Kidney capillary endothelial cell (primary cell): ENCODE measurements around the gene B3GALT6.

Experiments used
- DNase-seq: peaks from one replicate; pipeline ENCODE4 v3.0.0-alpha.2; 2018; ENCODE audit warnings: low spot score

Gene B3GALT6

DNA sequence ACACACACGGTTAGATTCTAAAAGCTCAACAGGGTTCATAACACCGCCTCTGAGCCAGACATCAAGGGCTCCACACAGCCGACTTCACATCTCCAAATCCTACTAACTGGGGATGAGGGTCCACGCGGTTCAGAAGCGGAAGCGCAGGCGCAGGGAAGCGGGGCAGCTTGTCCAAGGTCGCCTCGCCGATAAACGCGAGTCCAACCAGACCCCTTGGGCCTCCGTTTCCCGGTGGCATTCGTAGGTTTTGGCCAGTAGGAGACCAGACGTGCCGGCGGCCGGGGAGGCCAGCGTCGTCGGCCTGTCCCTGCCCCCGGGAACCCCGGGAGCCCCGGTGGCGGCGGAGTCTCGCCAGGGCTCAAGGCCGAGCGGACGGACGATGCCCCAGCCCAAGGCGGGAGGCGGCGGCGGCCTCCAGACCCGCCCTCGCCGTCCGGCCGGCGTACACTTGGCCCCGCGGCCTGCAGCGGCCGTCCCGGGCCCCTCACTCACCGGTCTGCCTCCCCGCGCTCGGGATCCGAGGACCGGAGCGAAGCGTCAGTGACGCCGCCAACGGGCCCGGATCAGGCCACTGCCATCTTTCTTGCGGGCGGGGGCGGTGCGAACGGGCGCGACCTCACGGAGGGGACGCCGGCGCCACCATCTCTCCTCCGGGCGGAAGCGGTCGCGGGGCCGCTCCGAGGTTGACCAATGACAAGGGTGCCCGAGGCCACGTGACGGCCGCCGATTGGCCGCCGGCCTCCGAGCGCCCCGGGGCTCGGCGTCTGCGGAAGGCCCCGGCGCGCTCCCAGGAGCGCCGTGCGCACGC lies 433 bp upstream of the B3GALT6 start, which contains the start of gene SDF4:
Gene SDF4, minus strand, starts transcription at position 602 of the 808 bp plus-strand sequence. CDS start 3,229 bp downstream, outside the sequence.
- DNase-seq, result peak; percentile 95

DNA sequence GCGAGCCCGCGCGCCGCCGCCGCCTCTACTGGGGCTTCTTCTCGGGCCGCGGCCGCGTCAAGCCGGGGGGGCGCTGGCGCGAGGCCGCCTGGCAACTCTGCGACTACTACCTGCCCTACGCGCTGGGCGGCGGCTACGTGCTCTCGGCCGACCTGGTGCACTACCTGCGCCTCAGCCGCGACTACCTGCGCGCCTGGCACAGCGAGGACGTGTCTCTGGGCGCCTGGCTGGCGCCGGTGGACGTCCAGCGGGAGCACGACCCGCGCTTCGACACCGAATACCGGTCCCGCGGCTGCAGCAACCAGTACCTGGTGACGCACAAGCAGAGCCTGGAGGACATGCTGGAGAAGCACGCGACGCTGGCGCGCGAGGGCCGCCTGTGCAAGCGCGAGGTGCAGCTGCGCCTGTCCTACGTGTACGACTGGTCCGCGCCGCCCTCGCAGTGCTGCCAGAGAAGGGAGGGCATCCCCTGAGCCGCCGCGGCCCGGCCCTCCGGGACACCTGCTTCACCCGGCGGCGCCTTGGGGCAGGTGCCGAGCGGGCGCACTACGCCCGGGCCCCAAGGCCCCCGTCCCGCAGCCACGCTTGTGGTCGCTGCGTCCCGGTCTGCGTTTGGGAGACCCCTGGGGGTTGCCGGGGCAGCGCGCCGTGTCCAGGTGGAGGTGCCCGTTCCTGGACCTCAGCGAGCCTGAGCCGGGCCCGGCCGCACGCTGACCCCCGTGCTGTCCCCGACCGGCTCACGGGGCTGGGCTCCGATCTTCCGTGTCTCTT lies 944 bp downstream of the B3GALT6 start:
- no peak for DNase-seq

DNA sequence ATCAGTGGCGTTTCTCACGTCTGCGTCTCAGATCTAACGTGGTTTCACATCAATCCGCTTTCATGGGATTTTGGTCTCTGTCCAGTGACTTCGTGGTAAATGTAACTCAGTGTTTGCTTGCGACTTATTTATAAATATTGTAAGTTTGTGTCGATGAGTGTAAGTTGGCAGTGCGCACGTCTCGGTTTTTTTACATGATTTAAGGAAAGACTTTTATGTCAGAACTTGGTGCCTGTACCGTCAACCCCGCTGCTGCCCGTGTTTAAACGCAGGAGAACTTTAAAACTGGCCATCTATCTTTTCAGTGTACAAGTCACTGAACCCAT lies 1.5 kb downstream of the B3GALT6 start:
- no peak for DNase-seq

DNA sequence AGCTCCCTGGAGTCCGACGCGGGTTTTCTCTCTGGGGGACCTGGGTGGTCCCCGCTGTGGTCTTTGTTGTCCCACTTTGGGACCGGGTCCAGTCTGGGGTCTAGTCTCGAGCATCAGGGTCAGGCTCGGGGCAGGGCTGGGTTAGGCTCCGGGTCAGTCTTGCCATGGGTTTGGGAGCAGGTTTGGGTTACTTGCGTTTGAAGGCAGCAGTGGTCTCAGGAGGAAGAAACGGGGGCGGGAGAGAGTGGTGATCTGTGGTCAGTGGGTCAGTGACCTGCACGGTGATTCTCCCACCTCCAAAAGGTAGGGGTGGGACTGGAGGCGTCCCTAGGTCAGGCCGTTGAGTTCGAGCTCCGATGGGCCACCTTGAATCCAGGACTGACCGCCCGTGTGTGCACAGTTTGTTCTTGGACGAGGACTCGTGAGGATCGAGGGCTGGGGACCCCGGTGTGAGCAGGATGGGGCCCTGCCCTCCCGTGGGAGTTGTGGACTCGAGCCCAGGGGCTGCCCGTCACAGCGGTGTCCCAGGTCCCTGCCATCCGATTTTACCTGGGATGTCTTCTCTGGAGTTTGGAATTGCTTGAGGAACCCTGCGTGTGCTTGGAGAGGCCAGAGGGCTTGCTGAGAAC lies 2.3 kb downstream of the B3GALT6 start:
- no peak for DNase-seq

DNA sequence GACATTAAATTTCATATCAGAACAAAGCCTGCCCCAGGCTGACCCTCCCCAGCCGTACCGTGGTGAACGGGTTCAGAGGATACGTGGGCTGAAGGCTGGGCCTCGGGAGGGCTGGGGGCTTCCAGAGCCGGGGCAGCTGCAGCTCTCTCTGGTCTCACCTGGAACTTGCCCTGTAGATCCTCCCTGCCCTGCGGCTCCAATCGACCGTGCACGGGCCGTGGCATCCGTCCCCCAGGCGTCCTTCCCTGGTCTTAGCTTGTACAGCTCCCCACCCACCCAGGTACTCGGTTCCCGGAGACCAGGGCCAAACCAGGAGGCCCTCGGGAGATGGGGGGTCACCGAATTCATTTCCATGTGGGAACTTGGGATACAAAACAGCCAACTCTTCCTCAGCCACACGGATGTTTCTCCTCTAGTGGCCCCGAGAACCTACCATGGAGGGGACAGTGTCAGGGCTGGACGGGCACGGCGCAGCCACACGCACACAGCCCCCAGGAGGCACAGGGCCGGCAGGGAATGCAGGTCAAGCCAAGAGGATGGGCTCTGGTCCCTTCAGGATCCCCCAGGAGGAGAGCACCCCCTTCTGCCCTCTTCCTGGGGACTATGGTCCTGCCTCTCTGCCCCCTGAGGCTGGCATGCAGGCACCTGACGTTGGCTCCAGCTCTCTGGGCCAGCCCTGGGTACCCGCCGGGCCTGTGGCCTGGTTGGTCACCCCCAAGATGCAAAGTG lies 3.1 kb downstream of the B3GALT6 start:
- no peak for DNase-seq

DNA sequence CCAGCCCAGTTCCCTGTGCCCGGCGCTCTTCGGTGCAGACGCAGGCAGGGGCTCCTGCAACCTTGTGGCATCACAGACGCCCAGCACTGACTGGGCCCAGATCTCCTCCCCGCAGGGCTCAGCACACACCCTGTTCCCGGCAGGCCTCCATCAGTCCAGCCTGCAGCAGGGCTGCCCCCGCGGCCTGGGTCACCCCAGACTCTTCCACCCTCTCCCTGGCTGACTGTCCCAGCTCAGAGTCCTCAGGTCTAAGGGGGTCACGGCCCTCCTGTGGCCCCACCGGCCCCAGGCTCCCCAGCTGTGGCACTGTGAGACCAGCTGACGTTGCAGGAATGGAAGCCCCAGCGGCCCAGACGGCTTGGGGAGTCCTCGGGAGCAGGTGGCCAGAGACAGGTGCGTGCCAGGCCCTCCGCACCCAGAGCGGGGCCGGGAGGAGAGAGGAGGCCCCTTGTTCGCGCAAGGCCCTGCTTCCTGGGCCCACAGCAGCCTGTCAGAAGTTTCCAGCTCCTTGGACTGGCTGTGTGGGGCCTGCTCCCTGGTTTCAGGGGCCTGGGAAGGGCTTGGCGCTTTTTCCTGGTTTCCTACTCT lies 4.2 kb downstream of the B3GALT6 start:
- DNase-seq, result no peak

DNA sequence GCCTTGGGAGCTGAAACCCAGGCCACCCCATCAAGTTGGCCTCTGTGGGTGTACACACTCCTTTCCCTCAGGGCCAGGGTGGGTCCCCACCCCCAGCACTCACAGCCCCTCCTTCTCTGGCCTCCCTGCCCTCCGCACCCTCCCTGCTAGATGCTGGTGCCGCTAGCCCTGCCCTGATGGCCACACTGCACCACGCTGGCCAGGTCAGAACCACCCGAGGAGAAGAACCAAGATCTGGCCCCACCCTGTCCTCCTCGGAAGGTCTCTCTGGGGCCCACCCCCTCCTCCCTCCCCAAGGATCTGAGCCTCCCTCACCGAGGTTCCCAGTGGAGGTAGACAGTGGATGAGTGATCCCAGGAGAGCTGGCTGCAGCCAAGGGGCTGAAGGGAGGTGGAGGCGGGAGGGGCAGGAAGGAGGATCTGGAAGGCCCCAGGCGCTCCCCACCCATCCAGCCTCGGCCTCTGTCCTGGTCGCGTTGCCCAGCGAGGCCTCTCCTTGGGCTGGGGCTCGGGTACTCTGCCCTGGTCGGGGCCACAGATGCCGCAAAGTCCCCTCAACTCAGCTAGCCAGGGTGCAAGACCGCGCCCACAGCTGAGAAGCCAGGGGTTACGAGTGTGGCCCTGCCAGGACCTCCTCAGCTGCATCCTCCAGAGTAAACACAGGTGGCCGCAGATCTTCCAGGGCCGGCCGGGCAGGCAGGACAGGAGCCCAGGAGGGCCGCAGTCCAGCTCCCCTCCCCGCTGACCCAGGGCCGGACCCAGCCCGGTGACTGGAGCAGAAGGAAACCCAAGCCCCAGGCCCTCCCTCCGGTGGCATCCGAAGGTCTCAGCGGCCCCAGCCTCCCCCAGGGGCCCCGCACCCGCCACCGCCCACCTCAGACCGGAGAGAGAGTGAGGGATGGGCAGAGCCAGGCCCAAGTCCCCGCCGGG lies 5.2 kb downstream of the B3GALT6 start:
- DNase-seq, result no peak

DNA sequence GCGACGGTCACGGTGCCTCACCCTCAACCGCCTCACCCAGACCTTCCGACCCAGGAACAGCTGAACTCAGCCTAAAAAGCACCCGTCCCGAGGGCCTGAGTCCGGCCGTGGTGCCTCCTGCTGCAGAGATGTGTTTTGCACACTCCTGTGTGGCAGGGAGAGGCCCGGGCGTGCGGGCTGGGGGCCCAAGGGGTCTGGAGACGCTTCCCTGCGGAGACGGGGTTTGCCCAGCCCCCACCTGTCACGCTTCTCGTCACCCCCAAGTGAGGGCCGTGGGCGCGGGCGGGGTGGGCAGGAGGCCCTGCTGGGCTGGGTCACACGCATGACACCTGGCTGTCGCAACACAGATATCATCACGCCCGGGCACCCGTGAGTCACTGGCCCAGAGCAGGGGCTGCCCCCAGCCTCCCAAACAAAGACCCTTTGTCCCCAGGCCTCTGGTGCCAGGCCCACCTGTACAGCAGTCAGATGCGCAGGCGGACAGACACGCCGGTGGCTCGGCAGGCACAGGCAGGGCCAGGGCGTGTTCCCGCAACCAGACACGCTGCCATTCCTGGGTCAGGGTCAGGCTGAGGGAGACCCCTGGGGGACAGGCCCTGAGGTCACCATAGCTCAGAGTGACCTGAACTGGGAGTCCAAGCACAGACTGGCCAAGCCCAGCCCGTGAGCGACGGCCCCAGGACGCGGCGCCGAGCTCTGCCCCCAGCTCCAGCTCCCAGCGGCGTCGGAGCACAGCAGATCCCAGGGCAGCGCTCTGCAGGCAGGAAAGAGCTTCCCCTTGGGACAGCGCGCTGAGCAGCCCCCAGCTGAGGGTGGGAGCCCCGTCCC lies 6.1 kb downstream of the B3GALT6 start:
- no peak for DNase-seq

DNA sequence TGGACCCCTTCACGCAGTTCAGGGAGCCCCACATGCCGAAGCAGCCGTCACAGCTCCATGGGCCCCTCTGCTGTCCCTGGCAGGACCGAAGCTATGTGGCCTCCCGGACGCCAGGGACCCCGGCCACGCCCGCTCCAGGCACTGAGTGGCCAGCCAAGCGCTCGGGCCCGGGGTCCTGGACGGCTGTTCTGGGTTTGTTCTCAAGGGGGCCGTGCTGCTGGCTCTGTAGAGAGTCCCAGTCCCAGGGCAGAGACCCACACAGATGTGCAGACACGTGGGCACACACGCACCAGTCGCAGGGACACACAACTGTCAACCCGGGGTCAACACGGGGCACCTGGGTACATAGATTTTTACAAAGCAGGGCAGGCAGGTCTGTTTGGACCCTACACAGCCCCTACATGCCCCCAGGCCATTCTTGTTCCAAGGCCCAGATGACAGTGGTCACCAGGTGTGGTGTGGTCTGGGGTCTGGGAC lies 6.7 kb downstream of the B3GALT6 start:
- no peak for DNase-seq

DNA sequence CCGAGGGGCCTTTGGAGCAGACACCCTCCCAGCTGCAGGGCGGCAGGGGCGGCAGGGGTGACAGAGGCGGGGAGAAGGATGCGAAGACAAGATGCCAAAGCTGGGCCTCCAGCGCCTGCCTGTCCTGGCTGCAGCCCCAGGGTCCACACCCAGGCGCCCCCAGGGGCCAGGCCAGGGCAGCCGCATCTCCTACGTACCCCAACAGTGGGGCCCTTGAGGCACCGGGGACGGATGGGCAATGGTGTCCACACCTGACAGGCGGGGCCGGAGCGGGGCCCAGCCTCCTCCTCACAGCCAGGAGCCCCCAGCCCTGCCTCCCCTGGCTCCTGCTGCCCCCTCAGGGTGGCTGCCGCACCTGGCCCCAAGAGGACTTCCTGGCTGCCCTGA lies 7.2 kb downstream of the B3GALT6 start:
- DNase-seq, result no peak

DNA sequence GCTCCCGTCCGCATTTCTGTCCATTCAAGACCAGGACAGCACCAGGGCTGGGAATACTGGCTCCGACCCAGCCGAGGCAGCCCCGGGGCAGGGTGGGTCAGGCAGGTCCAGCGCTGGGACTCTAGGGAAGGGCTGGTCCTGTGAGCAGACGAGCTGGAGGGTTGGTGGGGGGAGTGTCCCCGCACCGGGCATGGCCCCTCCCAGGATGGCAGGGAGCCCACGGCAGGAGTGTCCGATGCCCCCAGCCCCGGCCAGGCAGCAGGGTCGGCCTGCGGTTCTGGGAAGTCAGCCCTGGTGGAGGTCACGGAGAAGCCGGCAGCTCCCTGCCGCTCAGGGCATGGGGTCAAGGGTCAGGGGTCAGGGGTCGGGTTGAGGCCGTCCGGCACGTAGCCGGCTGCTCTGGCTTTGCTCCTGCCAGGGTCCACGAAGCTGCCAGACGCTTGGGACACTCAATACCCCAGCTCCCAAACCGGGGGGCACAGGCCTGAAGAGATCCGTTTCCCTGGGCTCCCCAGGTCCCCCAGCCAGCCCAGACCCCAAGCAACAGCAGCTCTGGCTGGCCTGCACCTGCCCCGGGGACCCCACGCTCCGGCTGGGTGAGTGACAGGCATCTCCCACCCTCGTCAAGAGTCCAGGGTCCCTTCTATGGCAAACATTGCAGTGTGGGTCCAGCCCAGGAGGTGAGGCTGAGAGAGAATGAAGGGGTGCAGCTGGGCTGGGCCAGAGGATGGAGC lies 7.7 kb downstream of the B3GALT6 start:
- no peak for DNase-seq

DNA sequence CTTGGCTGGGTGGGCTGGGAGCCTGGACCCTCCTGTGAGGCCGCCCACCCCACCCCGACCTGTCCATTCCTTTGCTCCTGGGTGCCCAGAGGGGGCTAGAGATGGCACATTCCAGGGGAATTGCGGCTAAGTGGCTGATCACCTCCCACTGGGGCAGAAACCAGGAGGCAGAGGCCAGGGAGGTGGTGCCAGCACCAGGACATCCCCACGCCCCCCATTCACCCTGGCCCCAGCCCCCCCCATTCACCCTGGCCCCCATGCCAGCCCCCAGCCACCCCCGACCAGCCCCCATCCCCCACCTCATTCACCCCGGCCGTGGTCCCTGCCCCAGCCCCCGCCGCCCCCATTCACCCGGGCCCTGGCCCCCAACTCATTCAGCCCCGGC lies 8.3 kb downstream of the B3GALT6 start:
- no peak for DNase-seq

DNA sequence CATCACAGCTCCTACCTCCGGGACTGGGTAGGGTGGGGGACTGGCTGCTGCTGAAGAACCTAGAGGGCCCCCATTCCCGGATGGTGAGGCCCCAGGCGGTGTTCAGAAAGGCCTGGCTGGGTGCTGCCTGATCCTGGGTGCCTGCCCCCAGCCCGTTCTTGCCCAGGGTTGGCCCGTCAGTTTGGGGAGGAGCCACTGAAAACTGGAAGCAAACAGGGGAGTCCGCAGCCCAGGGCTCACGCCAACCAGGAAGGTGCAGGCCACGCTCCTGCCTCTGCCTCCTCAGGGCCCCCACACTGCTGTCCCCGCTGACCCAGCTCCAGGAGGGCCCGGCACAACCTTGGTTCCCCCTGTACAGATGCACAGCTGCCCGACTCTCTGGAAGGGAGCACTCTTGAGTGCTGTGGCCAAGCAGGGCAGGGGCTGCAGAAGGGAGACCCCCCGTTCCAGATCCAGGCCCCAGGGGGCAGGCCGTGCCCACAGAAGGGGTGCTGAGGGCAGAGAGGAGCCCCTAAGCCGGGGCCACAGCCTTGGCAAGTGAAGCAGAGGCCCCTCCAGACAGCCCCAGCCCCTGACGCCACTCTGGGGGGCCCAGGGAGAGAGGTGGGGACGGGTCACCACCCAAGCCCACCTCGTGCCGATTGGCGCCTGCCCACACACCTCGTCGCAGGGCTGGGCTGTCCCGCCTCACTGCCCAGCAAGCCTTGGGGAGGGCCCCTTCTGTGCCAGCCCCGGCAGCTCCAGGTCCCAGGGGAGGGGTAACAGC lies 9.0 kb downstream of the B3GALT6 start:
- DNase-seq, result no peak

DNA sequence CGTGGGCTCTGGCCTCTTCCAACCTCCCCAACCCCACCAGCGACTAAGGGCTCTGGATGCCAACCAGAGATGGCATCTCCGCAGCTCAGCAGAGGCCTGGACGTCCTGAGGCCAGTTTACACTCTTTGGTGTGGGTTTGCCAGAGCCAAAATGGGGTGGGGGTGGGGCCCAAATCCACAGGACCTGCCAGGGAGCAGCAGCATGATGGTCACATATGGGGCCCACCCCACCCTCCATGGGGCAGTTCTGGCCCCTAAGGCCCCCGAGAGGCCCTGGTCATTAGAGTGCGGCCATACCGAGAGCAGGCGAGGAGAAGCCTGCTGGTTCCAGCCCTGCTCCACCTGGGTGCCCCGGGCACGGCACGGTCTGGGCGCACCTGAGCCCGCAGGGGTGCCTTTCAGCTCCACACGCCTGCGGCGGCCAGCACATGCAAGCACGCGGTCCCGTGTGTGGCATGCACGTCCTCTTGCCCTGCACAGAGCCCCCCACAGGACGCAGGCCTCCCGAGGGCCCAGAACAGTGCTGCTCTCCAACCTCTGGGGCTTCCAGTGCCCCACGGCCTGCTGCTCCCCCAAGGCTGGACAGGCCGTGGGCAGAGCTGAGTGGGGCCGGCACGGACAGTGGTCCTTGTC lies 9.7 kb downstream of the B3GALT6 start:
- no peak for DNase-seq

DNA sequence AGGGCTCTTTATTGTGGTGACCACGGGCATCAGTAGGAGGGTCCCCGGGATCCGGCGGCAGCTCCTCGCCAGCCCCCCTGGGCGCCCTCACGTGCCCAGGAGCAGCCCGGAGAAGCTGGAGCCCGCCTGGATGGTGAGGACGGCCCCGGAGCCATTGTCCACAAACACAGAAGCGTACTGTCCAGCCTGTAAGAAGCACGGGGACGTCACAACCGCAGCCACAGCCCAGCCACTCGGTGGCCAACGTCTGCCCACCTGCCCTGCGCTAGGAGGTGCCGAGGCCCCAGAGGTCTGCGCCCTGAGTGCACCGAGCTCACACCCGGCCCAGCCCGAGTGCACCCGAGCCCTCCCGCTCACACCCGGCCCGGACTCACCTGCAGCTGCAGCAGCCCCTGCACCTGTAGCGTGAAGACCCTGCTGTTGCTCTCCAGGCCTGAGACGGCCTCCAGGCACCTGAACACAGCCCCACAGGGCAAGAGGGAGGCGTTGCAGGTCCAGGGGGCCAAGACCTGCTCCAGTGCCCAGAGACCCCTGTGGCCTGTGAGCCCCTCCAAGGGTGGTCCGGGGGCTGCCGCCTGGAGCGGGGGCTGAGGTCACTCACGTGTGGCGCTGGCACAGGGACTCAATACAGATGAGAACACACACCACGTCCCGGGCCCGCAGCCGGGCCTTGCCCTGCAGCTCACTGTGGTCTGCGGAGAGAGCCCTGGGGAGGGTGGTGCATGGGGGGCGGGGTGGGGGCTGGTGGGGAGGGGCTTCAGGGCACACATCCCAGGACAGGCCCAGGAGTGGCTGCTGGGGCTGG lies 10.6 kb downstream of the B3GALT6 start:
- no peak for DNase-seq

DNA sequence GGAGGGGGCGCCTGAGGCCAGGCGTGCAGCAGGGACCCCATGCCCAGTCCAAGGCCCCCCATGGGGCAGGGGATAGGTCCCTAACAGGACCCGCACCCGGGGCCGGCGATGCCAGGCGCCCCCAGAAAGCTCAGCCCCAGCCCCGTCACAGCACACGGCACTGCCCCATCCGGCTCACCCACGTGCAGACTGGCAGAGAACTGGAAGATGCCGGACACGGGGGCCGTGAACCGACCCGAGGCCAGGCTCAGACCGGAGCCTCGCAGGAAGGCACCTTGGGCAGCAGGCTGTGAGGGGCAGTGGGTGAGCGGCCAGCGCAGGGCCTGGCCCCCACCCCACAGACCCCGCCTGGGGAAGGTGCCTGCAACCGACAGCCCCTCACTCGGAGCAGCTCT lies 11.2 kb downstream of the B3GALT6 start:
- no peak for DNase-seq

DNA sequence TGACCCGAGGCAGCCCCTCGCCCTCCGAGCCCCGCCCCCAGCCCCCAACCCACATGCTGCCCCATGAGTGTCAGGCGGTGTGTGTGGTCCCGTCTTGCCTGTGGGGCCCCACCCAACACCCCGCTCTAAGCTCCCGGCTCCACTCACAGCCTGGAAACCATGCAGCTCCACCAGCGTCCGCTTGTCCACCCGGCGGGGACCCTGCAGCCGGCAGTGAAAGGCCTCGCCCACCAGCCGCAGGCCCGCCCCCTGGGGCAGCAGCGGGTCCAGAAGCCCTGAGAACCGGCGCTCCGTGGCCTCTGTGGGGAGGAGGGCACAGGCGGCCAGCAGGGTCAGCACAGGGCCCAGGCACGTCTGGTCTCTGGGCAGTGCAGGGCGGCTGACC lies 11.8 kb downstream of the B3GALT6 start:
- DNase-seq, result no peak
